ENCODE data around the gene GADD45A.

The GADD45A gene

GRCh38 chr1:67672260-67672803, 12.7 kb upstream of the GADD45A start:
- DNase-seq, result no peak

DNA sequence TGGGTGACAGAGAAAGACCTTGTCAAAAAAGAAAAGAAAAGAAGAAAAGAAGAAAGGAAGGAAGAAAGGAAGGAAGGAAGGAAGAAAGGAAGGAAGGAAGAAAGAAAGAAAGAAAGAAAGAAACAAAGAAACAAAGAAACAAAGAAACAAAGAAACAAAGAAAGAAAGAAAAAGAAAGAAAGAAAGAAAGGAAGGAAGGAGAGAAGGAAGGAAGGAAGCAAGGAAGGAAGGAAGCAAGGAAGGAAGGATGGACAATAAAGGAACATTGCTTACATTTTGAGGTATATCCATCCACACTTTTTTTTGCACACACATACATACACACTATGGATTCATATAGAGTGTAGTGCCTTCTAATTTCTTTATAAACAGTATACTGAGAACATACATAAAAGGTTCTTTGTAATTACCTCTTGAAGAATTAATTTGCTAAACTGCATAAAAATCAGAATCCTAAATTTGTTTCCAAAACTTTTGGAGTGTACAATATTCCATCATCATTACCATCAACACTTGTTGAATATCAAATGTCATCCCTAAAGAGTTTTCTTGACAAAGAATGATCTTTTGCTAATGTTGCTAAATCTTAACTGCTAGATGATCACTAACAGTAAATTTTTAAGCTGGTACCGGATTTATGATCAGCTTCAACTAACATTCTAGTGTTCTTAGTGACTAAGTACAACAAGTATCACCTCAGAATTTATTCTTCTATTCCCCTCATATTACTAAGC, 11.4 kb upstream of the GADD45A start:
- no peak for DNase-seq

DNA sequence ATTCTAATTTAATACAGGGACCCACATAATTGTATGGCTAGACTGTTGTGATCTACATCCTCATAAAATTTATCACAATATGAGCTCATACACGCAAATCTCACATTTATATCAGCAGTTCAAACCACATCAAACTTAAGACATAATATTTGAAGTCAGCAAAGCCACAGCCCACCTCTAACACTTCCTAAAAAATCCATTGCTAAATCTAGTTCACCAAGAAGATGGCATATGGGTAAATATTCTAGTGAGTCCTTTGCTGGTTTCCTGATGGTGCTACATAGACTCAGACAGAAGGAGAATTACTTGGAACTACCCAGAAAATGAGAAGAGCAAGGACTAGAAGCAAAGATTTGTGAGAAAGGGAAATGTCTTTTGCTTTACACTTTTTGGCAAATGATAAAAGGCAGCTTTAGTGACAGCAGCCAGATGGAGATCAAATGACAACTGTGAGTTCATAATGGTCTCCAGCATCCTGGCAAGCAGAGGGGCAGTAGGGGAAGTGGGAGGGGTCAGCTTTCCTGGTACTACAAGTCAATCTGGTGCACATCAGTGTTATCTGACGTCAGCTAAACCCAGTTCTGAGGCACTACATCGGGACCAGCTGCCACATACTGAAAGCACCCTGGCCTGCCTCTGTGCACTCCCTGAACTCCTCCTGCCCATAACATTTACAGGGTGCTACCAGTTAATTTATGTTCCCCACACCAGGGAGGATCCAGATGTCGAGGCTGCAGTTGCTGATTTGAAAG, 10.6 kb upstream of the GADD45A start:
- DNase-seq, result peak; percentile 35

DNA sequence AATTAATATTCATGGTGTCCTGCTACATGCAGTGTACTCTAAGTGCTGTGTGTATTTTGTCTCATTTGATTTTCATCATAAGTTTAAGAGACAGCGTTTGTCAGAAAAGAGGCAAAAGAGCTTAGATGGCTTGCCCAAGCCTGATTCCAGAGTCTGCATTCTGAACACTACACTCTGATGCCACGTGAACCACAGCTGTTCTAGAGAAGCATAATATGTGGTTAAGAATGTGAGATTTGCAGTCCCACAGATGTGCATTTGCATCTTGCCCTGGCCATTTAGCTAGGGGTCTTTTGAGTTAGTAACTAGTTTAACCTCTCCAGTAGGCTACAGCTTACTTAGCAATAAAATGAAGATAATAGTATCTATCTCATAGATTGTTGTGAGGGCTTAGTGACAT, 9.2 kb upstream of the GADD45A start:
- DNase-seq, result no peak

- DNase-seq, result no peak
Measured at GRCh38 chr1:67676287-67676686, 8.7 kb upstream of the GADD45A start.

GRCh38 chr1:67676946-67677345, 8.1 kb upstream of the GADD45A start:
- DNase-seq, result no peak

DNA sequence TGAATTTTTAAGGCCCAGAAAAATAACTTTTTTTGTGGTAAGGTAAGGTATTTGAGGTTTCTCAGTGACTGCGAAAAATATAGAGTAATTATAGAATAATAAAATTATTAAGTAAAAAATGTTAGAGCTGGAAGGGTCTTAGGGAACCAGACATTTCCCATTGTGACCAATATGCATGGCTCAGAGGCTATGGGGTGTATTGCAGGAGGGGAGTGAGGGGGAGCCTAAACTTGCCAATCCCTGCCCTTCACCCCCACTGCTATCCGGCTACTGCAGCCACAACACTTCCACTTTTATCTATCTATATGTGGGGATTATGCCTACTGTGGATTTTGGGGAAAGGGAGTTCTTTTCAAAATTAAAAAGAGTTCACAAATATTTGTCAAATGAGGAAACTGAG, 7.6 kb upstream of the GADD45A start:
- no peak for DNase-seq

DNA sequence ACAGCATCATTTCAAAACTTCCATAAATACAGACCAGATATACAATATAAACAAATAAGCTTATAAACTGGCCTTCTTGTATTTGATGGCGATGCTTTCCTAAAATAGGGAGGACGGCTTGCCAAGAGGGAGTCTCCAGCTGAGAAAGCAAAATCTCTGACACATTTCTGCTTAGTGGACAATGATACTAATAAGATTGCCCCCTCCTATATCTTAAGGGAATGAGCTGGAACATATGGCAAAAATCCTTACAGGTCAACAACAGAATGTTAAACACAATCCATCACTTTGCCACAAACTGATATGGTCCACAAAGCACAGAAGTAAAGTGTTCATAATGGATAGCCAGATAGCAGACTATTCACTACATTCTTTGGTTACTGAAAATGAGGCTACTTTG, 7.1 kb upstream of the GADD45A start:
- DNase-seq, result no peak

DNA sequence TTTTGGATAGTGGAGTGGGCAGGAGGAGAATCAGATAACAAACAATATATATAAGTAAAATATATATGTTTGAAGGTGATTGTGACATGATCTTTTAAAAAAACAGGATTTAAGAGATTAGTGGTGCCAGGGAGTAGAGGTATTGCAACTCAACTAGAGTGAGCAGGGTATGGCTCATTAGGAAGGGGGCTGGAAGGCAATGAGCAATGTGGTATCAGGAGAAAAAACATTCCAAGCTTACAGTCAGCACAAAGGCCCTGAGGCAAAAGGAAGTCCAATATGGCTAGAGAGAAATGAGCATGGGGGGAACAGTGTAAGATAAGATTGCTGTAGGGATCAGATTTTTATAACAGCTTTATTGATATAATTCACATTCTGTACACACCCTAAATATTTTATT, 5.3 kb upstream of the GADD45A start:
- no peak for DNase-seq

GRCh38 chr1:67680486-67680885, 4.5 kb upstream of the GADD45A start:
- DNase-seq, result no peak

- DNase-seq, result no peak
Measured at GRCh38 chr1:67682659-67683197, 2.3 kb upstream of the GADD45A start.

DNA sequence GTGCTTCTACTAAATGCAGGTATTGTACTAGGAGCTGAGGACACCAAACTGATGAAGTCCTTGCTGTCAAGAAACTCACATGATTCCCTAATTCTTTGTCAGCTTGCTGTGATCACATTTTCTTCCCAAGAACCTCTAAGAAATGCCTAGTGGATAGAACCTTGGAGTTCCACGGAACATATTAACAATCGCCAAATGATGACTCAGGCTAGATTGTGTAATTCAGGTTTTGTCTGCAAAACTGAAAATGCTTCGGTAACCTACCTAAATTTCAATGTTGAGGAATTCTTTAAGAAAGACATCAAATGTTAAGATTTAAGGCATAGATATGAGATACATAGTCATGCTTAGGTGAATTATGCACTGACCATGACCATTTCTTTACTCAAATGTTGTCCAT, 1.7 kb upstream of the GADD45A start:
- DNase-seq, result no peak

DNA sequence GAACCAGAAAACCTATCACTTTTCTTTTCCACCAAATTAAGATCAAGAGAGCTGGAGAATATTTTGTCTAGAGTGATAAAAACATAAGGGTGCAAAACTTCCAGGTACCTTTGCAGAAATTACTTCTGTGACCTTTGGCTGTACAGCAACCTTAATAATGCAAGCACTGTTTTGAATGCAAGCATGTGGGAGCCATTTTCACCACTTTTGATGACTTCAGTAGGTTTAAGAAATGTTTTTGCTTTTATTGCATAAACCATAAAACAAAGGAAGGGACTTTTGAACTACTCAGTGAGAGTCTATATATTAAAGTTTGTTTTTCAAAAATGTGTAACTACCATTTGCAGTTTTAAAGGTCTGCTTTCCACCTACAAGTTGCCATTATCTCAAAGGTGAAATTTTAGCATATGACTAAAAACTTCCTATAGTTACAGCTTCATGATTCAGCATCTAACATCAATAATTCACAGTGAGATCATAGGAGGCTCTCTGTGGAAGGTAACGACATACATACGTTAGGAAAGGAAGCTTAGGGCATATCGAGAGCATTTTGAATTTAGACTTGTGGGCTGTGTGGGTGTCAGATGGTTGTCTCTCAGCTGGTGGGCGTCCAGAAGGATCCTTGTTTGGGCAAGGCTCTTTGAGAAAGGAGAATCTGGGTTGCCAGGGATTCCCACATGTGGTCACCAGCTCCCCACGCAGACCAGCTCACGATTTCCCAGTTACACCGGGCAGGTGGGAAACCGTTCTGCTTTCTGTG, 1.1 kb upstream of the GADD45A start:
- peak; percentile 55 for DNase-seq

DNA sequence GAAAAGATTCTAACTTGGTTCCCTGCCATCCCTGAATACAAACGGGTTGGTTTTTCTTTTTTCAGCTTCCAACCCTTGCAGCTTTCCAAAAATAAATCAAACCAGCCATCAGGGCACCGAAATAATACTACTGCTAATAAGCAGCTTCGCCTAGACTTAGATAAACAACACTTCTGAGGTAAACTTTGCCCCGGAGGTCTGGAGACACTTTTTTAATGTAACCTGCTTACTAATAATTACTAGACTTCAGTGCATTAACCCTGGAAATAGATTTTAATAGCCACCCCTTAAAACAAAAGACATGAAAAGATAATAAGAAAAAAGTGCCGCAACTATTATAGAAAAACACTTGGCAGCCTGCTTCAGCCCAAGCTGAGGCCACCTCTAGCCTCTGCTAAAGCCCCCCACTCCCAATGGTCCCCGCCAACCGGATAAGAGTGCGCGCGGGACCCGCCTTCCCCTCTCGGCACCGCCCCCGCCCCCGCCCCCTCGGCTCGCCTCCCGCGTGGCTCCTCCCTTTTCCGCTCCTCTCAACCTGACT, 405 bp upstream of the GADD45A start:
- no peak for DNase-seq

GRCh38 chr1:67685558-67686266, 711 bp downstream of the GADD45A start:
- DNase-seq, result peak; percentile 73

DNA sequence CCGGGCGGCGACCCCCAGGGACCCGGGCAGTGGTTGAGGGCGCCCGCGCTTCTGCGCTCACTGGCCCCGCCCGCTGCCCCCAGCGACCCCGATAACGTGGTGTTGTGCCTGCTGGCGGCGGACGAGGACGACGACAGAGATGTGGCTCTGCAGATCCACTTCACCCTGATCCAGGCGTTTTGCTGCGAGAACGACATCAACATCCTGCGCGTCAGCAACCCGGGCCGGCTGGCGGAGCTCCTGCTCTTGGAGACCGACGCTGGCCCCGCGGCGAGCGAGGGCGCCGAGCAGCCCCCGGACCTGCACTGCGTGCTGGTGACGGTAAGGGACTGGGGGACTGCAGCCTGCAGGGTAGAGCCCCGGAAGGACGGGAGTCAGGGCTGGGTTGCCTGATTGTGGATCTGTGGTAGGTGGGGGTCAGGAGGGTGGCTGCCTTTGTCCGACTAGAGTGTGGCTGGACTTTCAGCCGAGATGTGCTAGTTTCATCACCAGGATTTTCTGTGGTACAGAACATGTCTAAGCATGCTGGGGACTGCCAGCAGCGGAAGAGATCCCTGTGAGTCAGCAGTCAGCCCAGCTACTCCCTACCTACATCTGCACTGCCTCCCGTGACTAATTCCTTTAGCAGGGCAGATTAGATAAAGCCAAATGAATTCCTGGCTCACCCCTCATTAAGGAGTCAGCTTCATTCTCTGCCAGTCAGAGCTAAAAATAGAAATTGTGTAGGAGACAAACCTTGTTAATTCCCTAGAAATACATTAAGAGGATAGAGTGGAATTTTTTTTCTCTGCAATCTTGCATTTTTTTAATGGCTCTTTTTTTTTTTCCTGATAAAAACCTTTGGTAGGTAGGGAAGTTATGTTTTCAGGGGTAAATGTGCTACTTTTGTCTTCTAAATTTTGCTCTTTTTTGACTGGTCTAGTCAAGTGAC, 1.5 kb downstream of the GADD45A start:
- peak; percentile 69 for DNase-seq

DNA sequence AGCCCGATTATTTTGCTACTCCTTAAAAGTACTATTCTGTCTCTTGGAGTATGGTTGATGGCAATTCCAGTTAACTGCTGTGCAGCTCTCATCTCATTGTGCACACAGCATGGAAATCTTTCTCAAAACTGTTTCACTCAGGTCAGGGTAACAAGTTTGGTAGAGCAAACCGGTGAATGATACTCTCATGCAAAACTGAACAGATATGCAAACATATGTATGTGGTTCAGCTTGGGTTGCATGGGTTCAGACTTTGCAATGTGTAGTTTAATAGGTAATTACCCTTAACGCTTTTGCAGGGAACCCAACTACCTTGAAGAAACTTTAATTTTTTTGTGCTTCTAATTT, 2.2 kb downstream of the GADD45A start:
- no peak for DNase-seq

DNA sequence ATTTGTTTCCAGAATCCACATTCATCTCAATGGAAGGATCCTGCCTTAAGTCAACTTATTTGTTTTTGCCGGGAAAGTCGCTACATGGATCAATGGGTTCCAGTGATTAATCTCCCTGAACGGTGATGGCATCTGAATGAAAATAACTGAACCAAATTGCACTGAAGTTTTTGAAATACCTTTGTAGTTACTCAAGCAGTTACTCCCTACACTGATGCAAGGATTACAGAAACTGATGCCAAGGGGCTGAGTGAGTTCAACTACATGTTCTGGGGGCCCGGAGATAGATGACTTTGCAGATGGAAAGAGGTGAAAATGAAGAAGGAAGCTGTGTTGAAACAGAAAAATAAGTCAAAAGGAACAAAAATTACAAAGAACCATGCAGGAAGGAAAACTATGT, 2.6 kb downstream of the GADD45A start:
- no peak for DNase-seq

DNA sequence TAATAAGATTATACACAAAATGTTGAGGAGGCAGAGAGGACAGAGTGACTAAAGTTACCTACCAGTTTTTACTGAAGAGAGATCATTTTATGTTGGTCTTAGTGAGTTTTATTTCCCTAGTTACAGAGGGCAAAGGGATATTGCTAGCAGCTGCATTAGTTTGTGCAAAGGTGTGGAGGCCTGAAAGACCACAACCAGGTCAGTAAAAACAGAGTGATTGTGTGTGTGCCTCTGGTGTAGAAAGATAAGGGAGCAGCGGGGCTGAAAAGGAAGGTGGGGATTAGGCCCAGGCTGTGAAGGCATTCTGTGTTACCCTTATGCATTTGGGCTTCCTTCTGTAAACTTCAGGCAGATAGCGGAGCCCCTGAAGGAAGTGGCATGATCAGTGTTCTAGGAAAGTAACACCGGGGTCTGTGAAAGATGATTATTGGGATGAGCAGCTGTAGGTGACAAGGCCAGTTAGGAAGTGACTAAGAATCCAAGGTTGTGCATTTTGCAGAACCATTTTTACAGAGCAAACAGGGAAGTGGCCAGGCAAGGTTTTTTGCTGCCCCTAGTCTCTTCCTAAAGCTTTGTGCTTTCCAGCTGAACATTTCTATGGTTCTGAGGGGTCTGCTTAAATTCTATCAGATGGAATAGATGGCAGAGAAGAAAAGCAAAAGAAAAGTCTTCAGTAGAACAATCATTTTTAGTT, 3.7 kb downstream of the GADD45A start:
- DNase-seq, result no peak

DNA sequence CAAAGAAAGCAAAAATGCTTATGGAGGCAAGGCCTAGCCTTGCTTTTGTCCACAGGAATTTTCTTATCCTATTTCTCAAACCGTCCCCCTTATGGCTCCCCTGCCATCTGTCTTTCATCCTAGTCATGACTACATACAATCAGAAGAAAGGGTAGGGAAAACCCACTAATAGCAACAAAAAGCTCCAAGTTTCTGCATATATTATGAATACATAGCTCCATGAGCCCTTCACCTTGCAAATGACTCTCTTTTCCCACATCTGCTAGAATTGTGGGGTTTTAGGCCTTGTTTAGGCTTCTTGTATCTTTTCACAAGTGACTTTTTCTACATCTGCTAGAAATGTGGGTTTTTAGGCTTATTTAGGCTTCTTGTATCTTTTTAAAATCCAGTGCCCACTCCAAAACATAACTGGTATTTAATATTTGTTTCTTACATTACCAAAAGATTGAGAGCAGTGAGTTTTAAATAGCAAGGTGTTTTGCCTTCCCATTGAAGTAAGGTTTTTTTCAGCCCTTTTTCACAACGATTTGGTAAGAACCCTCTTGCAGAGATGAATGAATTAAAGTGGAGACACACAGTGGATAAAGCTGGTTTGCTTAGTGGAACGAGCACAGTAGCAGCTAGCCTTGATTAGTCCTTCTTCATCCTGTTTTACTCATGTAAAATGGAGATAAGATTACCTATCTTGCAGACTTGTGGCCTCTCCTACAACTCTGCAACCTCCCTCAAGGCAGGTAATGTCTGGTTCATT, 4.4 kb downstream of the GADD45A start:
- DNase-seq, result no peak
